H1 (cell line): ENCODE results near the gene SPG7. TPM values are rescaled to one million over a fixed set of nuclear protein-coding genes. Genes with fewer than 3 reads are reported as not detected.

Experiments used
- CTCF ChIA-PET: fragments of 300-600 bp; sonication (Branson Sonifier 250); formaldehyde crosslinking; loops from one replicate; lab custom pipeline; 2021; ENCODE audit not compliant: partially characterized antibody; lab: Charles Lee
- POLR2A ChIA-PET: fragments of 300-600 bp; sonication (Branson Sonifier 250); formaldehyde crosslinking; loops from one replicate; lab custom pipeline; 2021; ENCODE audit warnings: inconsistent platforms; ENCODE audit not compliant: partially characterized antibody; lab: Charles Lee
- DNase-seq, 2 experiments: peaks; one replicate each; pipeline versions ENCODE4 v3.0.0 to v3.0.0-alpha.2; 2010 to 2022; ENCODE audit warnings: low spot score in 2 of 2, low read depth in 1 of 2, mixed read lengths in 1 of 2
- FAIRE-seq: peaks from 2 replicates; lab custom pipeline; 2011; peaks lifted over from hg19 to GRCh38; lab: Jason Lieb, UNC
- H2AFZ ChIP-seq: 2 replicates; pipeline ENCODE4 v1.8.1; 2012; ENCODE audit warnings: low read length, inconsistent platforms
- H2AK5ac ChIP-seq: 2 replicates; pipeline ENCODE4 v1.6.1; 2013; ENCODE audit warnings: low read depth, low read length
- H2BK120ac ChIP-seq: replicated peaks from 2 replicates; pipeline ENCODE3; 2013; ENCODE audit warnings: low read depth, low read length, inconsistent platforms
- H2BK12ac ChIP-seq: 2 replicates; pipeline ENCODE4 v1.6.1; 2013; ENCODE audit warnings: low read depth, low read length
- H2BK15ac ChIP-seq: 2 replicates; pipeline ENCODE4 v1.6.1; 2013; ENCODE audit warnings: low read length
- H2BK20ac ChIP-seq: 2 replicates; pipeline ENCODE4 v1.6.1; 2013; ENCODE audit warnings: low read length
- H2BK5ac ChIP-seq: 2 replicates; pipeline ENCODE4 v1.6.1; 2013; ENCODE audit warnings: low read depth, low read length
- H3K14ac ChIP-seq: 2 replicates; pipeline ENCODE4 v1.6.1; 2013; ENCODE audit warnings: inconsistent platforms; ENCODE audit not compliant: insufficient read length
- H3K18ac ChIP-seq: 2 replicates; pipeline ENCODE4 v1.6.1; 2013; ENCODE audit warnings: low read length; ENCODE audit errors: extremely low read depth
- H3K23ac ChIP-seq: 2 replicates; pipeline ENCODE4 v1.6.1; 2013; ENCODE audit warnings: inconsistent platforms; ENCODE audit not compliant: insufficient read length
- H3K23me2 ChIP-seq: 2 replicates; pipeline ENCODE4 v1.6.1; 2013; ENCODE audit warnings: low read depth, low read length
- H3K27ac ChIP-seq: 2 replicates; pipeline ENCODE4 v1.6.1; 2011; ENCODE audit warnings: low read depth, low read length, inconsistent platforms
- H3K27me3 ChIP-seq, 4 experiments: replicated peaks in 1 of 4; 1 replicate in 1 of 4; 2 replicates in 3 of 4; pipeline versions ENCODE4 v1.6.1 to v1.8.1; 2011 to 2013; ENCODE audit warnings: low read length in 3 of 4, mild to moderate bottlenecking in 3 of 4, inconsistent platforms in 2 of 4, mixed read lengths in 2 of 4, moderate library complexity in 1 of 4; ENCODE audit not compliant: control insufficient read depth in 3 of 4, insufficient read depth in 3 of 4; ENCODE audit errors: extremely low read depth in 1 of 4
- H3K36me3 ChIP-seq, 4 experiments: 2 replicates each; pipeline versions ENCODE4 v1.6.1 to v1.8.1; 2011 to 2013; ENCODE audit warnings: mild to moderate bottlenecking in 4 of 4, low read length in 3 of 4, moderate library complexity in 2 of 4, control low read depth in 1 of 4, inconsistent platforms in 1 of 4; ENCODE audit not compliant: insufficient read depth in 4 of 4, control insufficient read depth in 2 of 4
- H3K4ac ChIP-seq: replicated peaks from 2 replicates; pipeline ENCODE3; 2013; ENCODE audit warnings: low read length, low read depth, mixed read lengths, inconsistent platforms; ENCODE audit not compliant: insufficient read length
- H3K4me1 ChIP-seq, 4 experiments: replicated peaks in 1 of 4; 1 replicate in 1 of 4; 2 replicates in 3 of 4; pipeline versions ENCODE4 v1.6.1 to v1.8.1; 2011 to 2013; ENCODE audit warnings: low read length in 3 of 4, inconsistent platforms in 2 of 4, mixed read lengths in 1 of 4; ENCODE audit not compliant: insufficient read depth in 4 of 4, control insufficient read depth in 3 of 4
- H3K4me2 ChIP-seq, 2 experiments: 2 replicates each; pipeline versions ENCODE4 v1.6.1 to v1.8.1; 2011 to 2013; ENCODE audit warnings: low read depth in 2 of 2, low read length in 2 of 2, control low read depth in 1 of 2, inconsistent platforms in 1 of 2, mild to moderate bottlenecking in 1 of 2; ENCODE audit not compliant: insufficient read depth in 1 of 2
- H3K4me3 ChIP-seq, 4 experiments: fragments of 200-600, 300-600 bp in 1 of 4; sonication (generic), shearing (Covaris generic), sonication (Bioruptor Twin) in 1 of 4; 2 replicates each; pipeline versions ENCODE4 v1.5.1 to v1.8.1; 2011 to 2016; ENCODE audit warnings: low read length in 4 of 4, low read depth in 3 of 4, control low read depth in 2 of 4, inconsistent platforms in 2 of 4, mild to moderate bottlenecking in 2 of 4, mixed read lengths in 1 of 4, moderate library complexity in 1 of 4; ENCODE audit not compliant: insufficient read depth in 2 of 4; ENCODE audit errors: extremely low read depth in 1 of 4
- H3K56ac ChIP-seq: replicated peaks from 2 replicates; pipeline ENCODE3; 2013; ENCODE audit warnings: low read depth, mild to moderate bottlenecking, mixed read lengths, low read length, inconsistent platforms; ENCODE audit not compliant: insufficient read length
- H3K79me1 ChIP-seq: 2 replicates; pipeline ENCODE4 v1.6.1; 2013; ENCODE audit warnings: low read depth, low read length, control low read depth
- H3K79me2 ChIP-seq, 2 experiments: 2 replicates each; pipeline versions ENCODE4 v1.6.1 to v1.8.1; 2012 to 2013; ENCODE audit warnings: low read length in 2 of 2, mild to moderate bottlenecking in 2 of 2, inconsistent platforms in 1 of 2; ENCODE audit not compliant: insufficient read depth in 2 of 2, control insufficient read depth in 1 of 2
- H3K9ac ChIP-seq, 4 experiments: replicated peaks in 1 of 4; 1 replicate in 1 of 4; 2 replicates in 3 of 4; pipeline versions ENCODE4 v1.6.1 to v1.8.1; 2011 to 2013; ENCODE audit warnings: low read depth in 3 of 4, low read length in 3 of 4, control low read depth in 2 of 4, mild to moderate bottlenecking in 2 of 4, moderate library complexity in 2 of 4, inconsistent platforms in 1 of 4; ENCODE audit errors: extremely low read depth in 1 of 4
- H3K9me3 ChIP-seq, 2 experiments: 2 replicates each; pipeline versions ENCODE4 v1.6.1 to v1.8.1; 2012 to 2013; ENCODE audit warnings: mild to moderate bottlenecking in 2 of 2, moderate library complexity in 2 of 2, control low read depth in 1 of 2, inconsistent platforms in 1 of 2, low read depth in 1 of 2, low read length in 1 of 2, mixed read lengths in 1 of 2; ENCODE audit not compliant: insufficient read depth in 2 of 2
- H4K20me1 ChIP-seq, 2 experiments: replicated peaks in 1 of 2; 2 replicates each; pipeline versions ENCODE3 to v1.8.1; 2011 to 2013; ENCODE audit warnings: inconsistent platforms in 2 of 2, low read length in 2 of 2, mild to moderate bottlenecking in 1 of 2; ENCODE audit not compliant: insufficient read depth in 2 of 2, control insufficient read depth in 1 of 2
- H4K5ac ChIP-seq: 2 replicates; pipeline ENCODE4 v1.6.1; 2013; ENCODE audit warnings: low read length, low read depth, mixed read lengths, inconsistent platforms; ENCODE audit not compliant: insufficient read length
- H4K8ac ChIP-seq: 2 replicates; pipeline ENCODE4 v1.8.0; 2013; ENCODE audit warnings: mild to moderate bottlenecking, moderate library complexity, low read length, inconsistent platforms; ENCODE audit not compliant: insufficient read depth; ENCODE audit errors: extremely low read depth
- H4K91ac ChIP-seq: replicated peaks from 2 replicates; pipeline ENCODE3; 2013; ENCODE audit warnings: low read length, mixed read lengths, inconsistent platforms; ENCODE audit not compliant: insufficient read length
- BACH1 ChIP-seq: IDR thresholded peaks from 2 replicates; pipeline ENCODE4 v1.6.1; 2012; ENCODE audit warnings: low read length, improper control_type of control experiment
- EP300 ChIP-seq, 2 experiments: IDR thresholded peaks; 1 replicate in 1 of 2; 2 replicates in 1 of 2; pipeline ENCODE4 v1.6.1; 2011 to 2012; ENCODE audit warnings: low read depth in 2 of 2, low read length in 2 of 2, mild to moderate bottlenecking in 2 of 2, borderline replicate concordance in 1 of 2, inconsistent platforms in 1 of 2, moderate library complexity in 1 of 2
- PHF8 ChIP-seq: fragments of 200-600 bp; sonication (generic); conservative IDR thresholded peaks from 2 replicates; pipeline ENCODE4 v1.7.1; 2012; ENCODE audit warnings: low read depth, mild to moderate bottlenecking, inconsistent platforms, low read length, moderate library complexity
- RAD21 ChIP-seq, 2 experiments: IDR thresholded peaks in 1 of 2; conservative IDR thresholded peaks in 1 of 2; 2 replicates each; pipeline ENCODE4 v1.6.1; 2011; ENCODE audit warnings: low read depth in 2 of 2, low read length in 2 of 2, improper control_type of control experiment in 1 of 2, inconsistent platforms in 1 of 2, mild to moderate bottlenecking in 1 of 2, moderate library complexity in 1 of 2
- RXRA ChIP-seq: IDR thresholded peaks from 2 replicates; pipeline ENCODE4 v1.6.1; 2011; ENCODE audit warnings: low read depth, mild to moderate bottlenecking, low read length, moderate library complexity; ENCODE audit not compliant: insufficient read depth
- TEAD4 ChIP-seq: IDR thresholded peaks from 2 replicates; pipeline ENCODE4 v1.6.1; 2012; ENCODE audit warnings: low read depth, low read length, inconsistent platforms, mixed read lengths
- WGBS, 2 experiments: shearing (Covaris generic) in 1 of 2; methylation state at CpG; one replicate each; pipeline versions ENCODE4 v1.1.6 to v1.1.7; 2013 to 2015; ENCODE audit warnings: low lambda C conversion rate in 2 of 2, mixed read lengths in 2 of 2, inconsistent platforms in 1 of 2, low coverage in 1 of 2, missing lambda C conversion rate in 1 of 2; ENCODE audit not compliant: insufficient replicate concordance in 2 of 2, insufficient coverage in 1 of 2, insufficient read length in 1 of 2; ENCODE audit errors: extremely low coverage in 1 of 2, missing lambda C conversion rate in 1 of 2; 5-methylcytosine and 5-hydroxymethylcytosine counted together
- polyA plus RNA-seq, 7 experiments: library from polyadenylated mRNA; depleted of rRNA in 3 of 7; stranded (reverse) in 5 of 7; unstranded in 2 of 7; fragments of >200 nt in 5 of 7; fragments of 200-250 nt in 2 of 7; gene quantifications; 1 replicate in 5 of 7; 2 replicates in 1 of 7; 4 replicates in 1 of 7; pipeline versions ENCODE4 v1.2.1 to v1.2.3, GENCODE V29; 2011 to 2013; ENCODE audit warnings: missing spikeins in 2 of 7, mixed read lengths in 2 of 7
- total RNA-seq: library from RNA; stranded (reverse); fragmentation: NEBNext Ultra II Directional; extraction: Animal tissue kit (Norgen Biotek cat#: 25700); gene quantifications from 2 replicates; pipeline ENCODE4 v1.2.1, GENCODE V29; 2021

The SPG7 gene
- total and polyA plus RNA-seq, 2 of the 8 experiments (the other 6 are each of a cell fraction or from before 2014, with no cell fraction given) = 72.1 to 113 TPM

GRCh38 chr16:89600956-89601355 lies 92.8 kb downstream of the SPG7 start:
- no peak overlapping the region for H3K18ac ChIP-seq
- no peak overlapping the region for H2AK5ac ChIP-seq
- H2BK20ac ChIP-seq = no peak overlapping the region
- H3K27ac ChIP-seq = no peak overlapping the region
- no peak overlapping the region for H2BK12ac ChIP-seq
- POLR2A ChIA-PET = interaction anchor here (0.6 to 1.3 kb wide), 5 partner anchors 13 to 337 kb away, joined by 3 to 5 read pairs (median 3); partner anchors contain the start of gene DPEP1
- no peak overlapping the region for H2BK120ac ChIP-seq
- peaks cover 2% of the 10 kb centered on the region for H3K23me2 ChIP-seq
- H4K5ac ChIP-seq = no peak overlapping the region
- H4K91ac ChIP-seq = no peak overlapping the region
- no peaks in the 10 kb centered on the region; a peak in 1 of 7 replicates for H3K27me3 ChIP-seq
- peaks cover 0 to 11% (median 9%) of the 10 kb centered on the region in 4 experiments; a peak in 5 of 7 replicates for H3K4me1 ChIP-seq
- no peaks in the 10 kb centered on the region for H3K9me3 ChIP-seq
- H2BK5ac ChIP-seq = 0 out of 2 replicates have a peak overlapping the region, but pooled peaks have one; percentile 16
- H4K20me1 ChIP-seq = peaks cover 0 to 7% of the 10 kb centered on the region in 2 experiments
- TF ChIP-seq PHF8 (no peak), RXRA (no peak), EP300 (IDR thresholded peaks at IDR 0.05; ENCODE audit: borderline replicate concordance in 1 of 2, low read depth in 2 of 2, low read length in 2 of 2) (no peak), TEAD4 (no peak), BACH1 (no peak), RAD21 (IDR thresholded peaks at IDR 0.05 in 1 of 2, conservative IDR thresholded peaks at IDR 0.05 in 1 of 2; ENCODE audit: low read depth in 2 of 2, low read length in 2 of 2) (no peak)
- H3K9ac ChIP-seq = no peak overlapping the region
- FAIRE-seq (no peak), DNase-seq (no peak)
- H2AFZ ChIP-seq = no peak overlapping the region
- no peak overlapping the region; the same call in 1 of the 2 replicates for H4K8ac ChIP-seq
- no peak overlapping the region for H2BK15ac ChIP-seq
- 93% methylated on average over 8 of the region's 8 CpGs; no CpG with 5 or more reads in 1 of the 2 experiments for WGBS, 2 experiments
- no peak overlapping the region for H3K23ac ChIP-seq
- no peaks in the 10 kb centered on the region for H3K36me3 ChIP-seq
- no peak overlapping the region for H3K4me2 ChIP-seq
- H3K79me1 ChIP-seq = no peaks in the 10 kb centered on the region
- CTCF ChIA-PET = interaction anchor here (0.7 to 4.8 kb wide), 11 partner anchors 10 to 105 kb away, joined by 3 to 56 read pairs (median 7); partner anchors contain the start of gene DPEP1
- H3K4me3 ChIP-seq = no peak overlapping the region
- no peak overlapping the region for H3K56ac ChIP-seq
- H3K79me2 ChIP-seq = no peaks in the 10 kb centered on the region
- no peak overlapping the region for H3K4ac ChIP-seq
- no peak overlapping the region for H3K14ac ChIP-seq
